ENCODE results near the gene KLHL33.

Gene KLHL33

DNA sequence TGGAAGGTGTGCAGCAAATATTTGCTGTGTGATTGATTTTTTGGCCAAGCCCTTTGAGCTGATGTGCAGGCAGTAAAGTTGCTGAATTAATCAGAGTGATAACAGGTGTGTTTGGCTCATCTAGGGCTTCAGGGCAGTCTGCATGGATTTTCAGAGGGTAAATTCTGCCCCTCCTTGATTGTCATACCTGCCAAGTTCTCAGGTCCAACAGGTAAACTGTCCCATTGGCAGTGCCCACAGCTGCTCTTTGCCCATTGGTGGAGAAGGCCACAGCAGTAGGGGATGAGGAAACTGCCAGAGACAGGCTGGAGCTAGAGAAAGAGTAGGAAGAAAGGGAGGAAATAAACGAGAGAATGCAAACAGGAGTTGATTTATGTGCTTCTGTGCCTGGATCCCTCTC lies 56.2 kb downstream of the KLHL33 start:
- no peaks in the 10 kb centered on the region for H3K4me1 ChIP-seq
- no peaks in the 10 kb centered on the region for H3K27me3 ChIP-seq
- H3K9me3 ChIP-seq, result no peaks in the 10 kb centered on the region
- no peaks in the 10 kb centered on the region for H3K36me3 ChIP-seq
- H3K4me3 ChIP-seq (ENCODE audit: low read depth, low read length), result no peak overlapping the region
- no peak for DNase-seq
- TF ChIP-seq, protein P1, sequence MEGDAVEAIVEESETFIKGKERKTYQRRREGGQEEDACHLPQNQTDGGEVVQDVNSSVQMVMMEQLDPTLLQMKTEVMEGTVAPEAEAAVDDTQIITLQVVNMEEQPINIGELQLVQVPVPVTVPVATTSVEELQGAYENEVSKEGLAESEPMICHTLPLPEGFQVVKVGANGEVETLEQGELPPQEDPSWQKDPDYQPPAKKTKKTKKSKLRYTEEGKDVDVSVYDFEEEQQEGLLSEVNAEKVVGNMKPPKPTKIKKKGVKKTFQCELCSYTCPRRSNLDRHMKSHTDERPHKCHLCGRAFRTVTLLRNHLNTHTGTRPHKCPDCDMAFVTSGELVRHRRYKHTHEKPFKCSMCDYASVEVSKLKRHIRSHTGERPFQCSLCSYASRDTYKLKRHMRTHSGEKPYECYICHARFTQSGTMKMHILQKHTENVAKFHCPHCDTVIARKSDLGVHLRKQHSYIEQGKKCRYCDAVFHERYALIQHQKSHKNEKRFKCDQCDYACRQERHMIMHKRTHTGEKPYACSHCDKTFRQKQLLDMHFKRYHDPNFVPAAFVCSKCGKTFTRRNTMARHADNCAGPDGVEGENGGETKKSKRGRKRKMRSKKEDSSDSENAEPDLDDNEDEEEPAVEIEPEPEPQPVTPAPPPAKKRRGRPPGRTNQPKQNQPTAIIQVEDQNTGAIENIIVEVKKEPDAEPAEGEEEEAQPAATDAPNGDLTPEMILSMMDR (IDR thresholded peaks at IDR 0.05; ENCODE audit: low read depth, low read length), result no peak

GRCh38 chr14:20377171-20377570 lies 58.8 kb downstream of the KLHL33 start:
- DNase-seq, result no peak
- no peaks in the 10 kb centered on the region for H3K36me3 ChIP-seq
- H3K9me3 ChIP-seq, result no peaks in the 10 kb centered on the region
- TF ChIP-seq, protein P1 (IDR thresholded peaks at IDR 0.05; ENCODE audit: low read depth, low read length), result no peak
- H3K4me1 ChIP-seq, result no peaks in the 10 kb centered on the region
- no peaks in the 10 kb centered on the region for H3K27me3 ChIP-seq
- H3K4me3 ChIP-seq (ENCODE audit: low read depth, low read length), result no peak overlapping the region

DNA sequence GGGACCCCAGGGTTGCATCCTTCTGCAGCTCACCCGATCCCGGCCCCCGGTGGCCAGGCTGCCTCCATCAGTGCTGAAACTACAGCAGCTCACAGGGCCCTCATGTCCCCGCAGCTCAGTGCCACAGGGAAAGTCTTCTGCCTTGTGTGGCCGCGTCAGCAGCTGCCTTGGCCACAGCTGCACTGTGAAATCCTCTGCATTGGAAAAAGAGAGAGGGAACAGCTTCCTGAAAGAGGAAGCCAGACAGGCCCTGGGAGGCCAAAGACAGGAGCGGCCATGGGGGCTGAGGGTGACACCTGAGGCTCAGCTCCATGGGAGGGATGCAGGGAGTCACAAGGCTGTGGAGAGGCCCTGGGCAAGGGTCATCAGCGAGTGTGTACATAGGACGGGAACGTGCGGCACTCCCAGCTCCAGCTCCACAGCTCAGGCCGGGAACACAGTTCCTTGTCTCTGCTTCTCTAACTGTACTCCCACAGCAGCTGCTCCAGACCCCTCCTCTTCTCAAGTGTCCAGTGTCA lies 59.8 kb downstream of the KLHL33 start:
- Histone ChIP-seq H3K4me1 (no peaks in the 10 kb centered on the region), H3K4me3 (ENCODE audit: low read depth, low read length) (no peak overlapping the region), H3K27me3 (no peaks in the 10 kb centered on the region), H3K36me3 (no peaks in the 10 kb centered on the region), H3K9me3 (no peaks in the 10 kb centered on the region)
- no peak for DNase-seq
- TF ChIP-seq, protein P1 (IDR thresholded peaks at IDR 0.05; ENCODE audit: low read depth, low read length), result no peak

Data from BE2C (cell line).